GM12878 (cell line): ENCODE results near the gene RNF220. TPM values are rescaled to one million over a fixed set of nuclear protein-coding genes. Genes with fewer than 3 reads are reported as not detected.
A peak's percentile ranks its signal among the peaks of the same experiment; 100 is the strongest.

Experiments
- ATAC-seq: fragments of 200-7000 bp; cut with Tn5 transposase; 3 replicates; pipeline ENCODE4 v1.9.1; 2020; ENCODE audit warnings: mild to moderate bottlenecking, moderate library complexity
- BruUV-seq: library from RNA; stranded (reverse); fragments of 400-500 nt; replicated peaks from 2 replicates; lab custom pipeline; 2021; lab: Mats Ljungman, UMichigan
- CTCF ChIA-PET: fragments of 300-600 bp; sonication (Branson Sonifier 250); formaldehyde crosslinking; extraction: SDS; loops from one replicate; lab custom pipeline; 2021; ENCODE audit warnings: inconsistent platforms; lab: Yijun Ruan, JAX
- POLR2A ChIA-PET: fragments of 350-600 bp; formaldehyde crosslinking; extraction: SDS; loops from one replicate; lab custom pipeline; 2021; ENCODE audit warnings: inconsistent platforms; lab: Charles Lee
- RAD21 ChIA-PET: fragments of 300-600 bp; sonication (Branson Sonifier 250); formaldehyde crosslinking; loops from one replicate; lab custom pipeline; 2023; ENCODE audit warnings: antibody characterized with exemption; ENCODE audit not compliant: unreplicated experiment; lab: Charles Lee
- SMC1A ChIA-PET: fragments of 300-600 bp; sonication (Branson Sonifier 250); formaldehyde crosslinking; loops from one replicate; lab custom pipeline; 2023; ENCODE audit not compliant: unreplicated experiment, uncharacterized antibody; lab: Charles Lee
- DNase-seq: peaks from one replicate; pipeline ENCODE4 v3.0.0-alpha.2; 2011; ENCODE audit warnings: low read depth, low spot score
- FAIRE-seq: peaks from 3 replicates; lab custom pipeline; 2011; peaks lifted over from hg19 to GRCh38; lab: Jason Lieb, UNC
- H2AFZ ChIP-seq: 2 replicates; pipeline ENCODE4 v1.6.0; 2011; ENCODE audit warnings: low read depth, low read length, control low read depth; ENCODE audit not compliant: control insufficient read depth
- H3K27ac ChIP-seq: 2 replicates; pipeline ENCODE4 v1.5.1; 2011; ENCODE audit warnings: control low read depth; ENCODE audit not compliant: control insufficient read depth, insufficient read depth
- H3K27me3 ChIP-seq, 2 experiments: replicated peaks in 1 of 2; 2 replicates each; pipeline versions ENCODE4 v1.6.0 to v1.6.1; 2011; ENCODE audit warnings: low read length in 1 of 2; ENCODE audit not compliant: control insufficient read depth in 2 of 2, insufficient read depth in 2 of 2
- H3K36me3 ChIP-seq, 2 experiments: 2 replicates each; pipeline ENCODE4 v1.5.1; 2011; ENCODE audit warnings: low read length in 1 of 2; ENCODE audit not compliant: control insufficient read depth in 2 of 2, insufficient read depth in 2 of 2
- H3K4me1 ChIP-seq: 2 replicates; pipeline ENCODE4 v1.6.1; 2011; ENCODE audit warnings: mild to moderate bottlenecking, low read length, moderate library complexity, mixed read lengths; ENCODE audit not compliant: control insufficient read depth, insufficient read depth
- H3K4me2 ChIP-seq: 2 replicates; pipeline ENCODE4 v1.6.0; 2011; ENCODE audit warnings: control low read depth; ENCODE audit not compliant: control insufficient read depth, insufficient read depth
- H3K4me3 ChIP-seq: fragments of 200-600 bp; sonication (generic); 2 replicates; pipeline ENCODE4 v1.5.1; 2016
- H3K79me2 ChIP-seq: 2 replicates; pipeline ENCODE4 v1.6.0; 2011; ENCODE audit warnings: low read length; ENCODE audit not compliant: control insufficient read depth, insufficient read depth
- H3K9ac ChIP-seq: 2 replicates; pipeline ENCODE4 v1.8.0; 2011; ENCODE audit warnings: low read length, control low read depth, mixed read lengths; ENCODE audit not compliant: control insufficient read depth, insufficient read depth
- H3K9me3 ChIP-seq: replicated peaks from 3 replicates; pipeline ENCODE4 v1.5.1; 2011; ENCODE audit warnings: mild to moderate bottlenecking, low read length; ENCODE audit not compliant: control insufficient read depth, insufficient read depth
- H4K20me1 ChIP-seq: 2 replicates; pipeline ENCODE4 v1.6.0; 2011; ENCODE audit not compliant: control insufficient read depth, insufficient read depth
- SUZ12 ChIP-seq: fragments of 200-600 bp; sonication (generic); IDR thresholded peaks from one replicate; pipeline ENCODE4 v1.6.1; 2018; ENCODE audit warnings: antibody characterized with exemption, mild to moderate bottlenecking; ENCODE audit not compliant: unreplicated experiment
- WGBS: methylation state at CpG from one replicate; pipeline ENCODE4 v1.1.6; 2016; ENCODE audit warnings: low lambda C conversion rate; ENCODE audit not compliant: insufficient replicate concordance, insufficient coverage; ENCODE audit errors: missing lambda C conversion rate; 5-methylcytosine and 5-hydroxymethylcytosine counted together
- in situ Hi-C: fragments of 300-500 bp; cut with MboI; formaldehyde crosslinking; loops from 9 replicates; pipeline ENCODE4 v1.14.3; 2018; ENCODE audit warnings: mixed read lengths
- intact Hi-C: fragments of 100-400 bp; cut with micrococcal nuclease; formaldehyde crosslinking; loops from one replicate; pipeline ENCODE4 v1.14.2; 2022; ENCODE audit not compliant: unreplicated experiment
- polyA plus RNA-seq, 11 experiments: library from polyadenylated mRNA; depleted of rRNA in 4 of 11; unstranded in 6 of 11; stranded (reverse) in 5 of 11; fragments of >200 nt; fragmentation: Nextera tagmentation in 4 of 11; fragmentation: Illumina TruSeq in 1 of 11; extraction: Ambion mirVana in 4 of 11; extraction: Trizol in 1 of 11; gene quantifications; 1 replicate in 1 of 11; 2 replicates in 10 of 11; pipeline versions ENCODE4 v1.2.1 to v1.2.3, GENCODE V29; 2011 to 2016; ENCODE audit warnings: inconsistent platforms in 2 of 11, missing spikeins in 2 of 11, low read depth in 1 of 11
- total RNA-seq, 4 experiments: library from RNA; depleted of rRNA in 3 of 4; stranded (reverse); fragments of >200 nt in 3 of 4; fragmentation: Illumina TruSeq in 1 of 4; extraction: Trizol in 1 of 4; gene quantifications; 2 replicates each; pipeline versions ENCODE4 v1.2.1 to v1.2.3, GENCODE V29; 2013 to 2021
- TF ChIP-seq, protein P1 (sequence below): IDR thresholded peaks from 2 replicates; pipeline ENCODE4 v1.6.1; 2012; ENCODE audit warnings: mild to moderate bottlenecking, low read depth, low read length

The RNF220 gene
- total and polyA plus RNA-seq, 10 of the 15 experiments (the other 5 are each of a cell fraction or from before 2014, with no cell fraction given) = 4.6 to 84.1 (median 53.7) TPM

GRCh38 chr1:44407430-44408211 lies 2.6 kb downstream of the RNF220 start:
- WGBS = 21% methylated on average over 43 of the region's 85 CpGs

More at GRCh38 chr1:44407430-44408211, 2.6 kb downstream of the RNF220 start:
- FAIRE-seq = no peak
- SMC1A ChIA-PET = no interaction called here
- CTCF ChIA-PET = no interaction called here
- in situ Hi-C loops = no loop called here
- no peak overlapping the region for H3K9ac ChIP-seq
- H2AFZ ChIP-seq = no peak overlapping the region
- RAD21 ChIA-PET = no interaction called here
- peaks cover 28 to 50% of the 10 kb centered on the region in 2 experiments for H3K27me3 ChIP-seq
- TF ChIP-seq SUZ12 = peak; percentile 27
- TF ChIP-seq, protein P1, sequence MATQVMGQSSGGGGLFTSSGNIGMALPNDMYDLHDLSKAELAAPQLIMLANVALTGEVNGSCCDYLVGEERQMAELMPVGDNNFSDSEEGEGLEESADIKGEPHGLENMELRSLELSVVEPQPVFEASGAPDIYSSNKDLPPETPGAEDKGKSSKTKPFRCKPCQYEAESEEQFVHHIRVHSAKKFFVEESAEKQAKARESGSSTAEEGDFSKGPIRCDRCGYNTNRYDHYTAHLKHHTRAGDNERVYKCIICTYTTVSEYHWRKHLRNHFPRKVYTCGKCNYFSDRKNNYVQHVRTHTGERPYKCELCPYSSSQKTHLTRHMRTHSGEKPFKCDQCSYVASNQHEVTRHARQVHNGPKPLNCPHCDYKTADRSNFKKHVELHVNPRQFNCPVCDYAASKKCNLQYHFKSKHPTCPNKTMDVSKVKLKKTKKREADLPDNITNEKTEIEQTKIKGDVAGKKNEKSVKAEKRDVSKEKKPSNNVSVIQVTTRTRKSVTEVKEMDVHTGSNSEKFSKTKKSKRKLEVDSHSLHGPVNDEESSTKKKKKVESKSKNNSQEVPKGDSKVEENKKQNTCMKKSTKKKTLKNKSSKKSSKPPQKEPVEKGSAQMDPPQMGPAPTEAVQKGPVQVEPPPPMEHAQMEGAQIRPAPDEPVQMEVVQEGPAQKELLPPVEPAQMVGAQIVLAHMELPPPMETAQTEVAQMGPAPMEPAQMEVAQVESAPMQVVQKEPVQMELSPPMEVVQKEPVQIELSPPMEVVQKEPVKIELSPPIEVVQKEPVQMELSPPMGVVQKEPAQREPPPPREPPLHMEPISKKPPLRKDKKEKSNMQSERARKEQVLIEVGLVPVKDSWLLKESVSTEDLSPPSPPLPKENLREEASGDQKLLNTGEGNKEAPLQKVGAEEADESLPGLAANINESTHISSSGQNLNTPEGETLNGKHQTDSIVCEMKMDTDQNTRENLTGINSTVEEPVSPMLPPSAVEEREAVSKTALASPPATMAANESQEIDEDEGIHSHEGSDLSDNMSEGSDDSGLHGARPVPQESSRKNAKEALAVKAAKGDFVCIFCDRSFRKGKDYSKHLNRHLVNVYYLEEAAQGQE = no peak
- no peaks in the 10 kb centered on the region for H3K4me1 ChIP-seq
- H3K36me3 ChIP-seq = no peaks in the 10 kb centered on the region
- H3K4me2 ChIP-seq = no peak overlapping the region
- no TSS peak for BruUV-seq
- no peaks in the 10 kb centered on the region for H3K9me3 ChIP-seq
- no peak; the same call in 1 of the 3 replicates for ATAC-seq
- H4K20me1 ChIP-seq = no peaks in the 10 kb centered on the region
- H3K79me2 ChIP-seq = no peaks in the 10 kb centered on the region
- DNase-seq = no peak
- intact Hi-C loops = no loop called here
- no peak overlapping the region for H3K27ac ChIP-seq
- POLR2A ChIA-PET = no interaction called here
- no peak overlapping the region for H3K4me3 ChIP-seq
